HG03135 (cell line): ENCODE data around the gene DGKE.
A peak's percentile ranks its signal among the peaks of the same experiment; 100 is the strongest.

Experiments
- ATAC-seq: cut with Tn5 transposase; IDR thresholded peaks from one replicate; pipeline ENCODE4 v1.9.1; 2021; ENCODE audit warnings: mild to moderate bottlenecking, moderate library complexity; ENCODE audit not compliant: unreplicated experiment

DGKE gene

DNA sequence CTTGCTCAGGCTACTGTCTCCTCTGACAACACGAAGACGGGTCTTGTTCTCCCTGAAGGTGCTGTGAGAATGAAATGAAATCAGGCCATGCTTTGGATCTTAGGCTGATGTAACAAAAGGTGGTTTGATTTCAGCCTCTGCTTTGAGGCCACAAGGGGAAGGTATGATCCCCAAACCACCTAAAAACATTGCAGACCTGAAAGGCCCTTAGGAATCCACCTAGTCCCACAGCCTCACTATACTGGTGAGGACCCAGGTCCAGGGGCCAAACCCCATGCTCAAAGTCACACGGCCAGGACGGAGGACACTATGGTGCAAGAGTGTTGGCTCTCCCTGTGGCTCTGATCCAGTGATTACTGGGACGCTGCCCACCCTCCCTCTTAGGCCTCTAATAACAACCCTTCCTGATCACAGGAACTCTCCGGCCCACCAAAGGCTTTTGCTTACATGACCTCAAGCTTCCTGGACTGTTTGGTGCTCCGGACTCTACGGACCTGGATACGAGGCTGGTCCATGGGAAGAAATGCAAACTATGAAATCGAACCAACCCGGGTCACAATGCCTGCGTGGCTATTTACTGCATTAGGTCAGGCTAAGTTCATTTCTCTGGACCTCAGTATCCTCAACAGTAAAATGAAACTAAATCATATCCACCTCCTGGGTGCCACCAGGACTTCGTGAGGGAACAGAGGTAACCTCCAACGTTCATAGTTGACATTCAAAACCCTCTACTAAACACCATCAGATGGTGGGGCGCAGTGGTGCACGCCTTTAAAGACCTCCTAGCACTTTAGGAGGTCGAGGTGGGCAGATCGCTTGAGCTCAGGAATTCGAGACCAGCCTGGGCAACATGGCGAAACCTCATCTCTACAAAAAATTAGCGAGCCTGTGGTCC is 78.4 kb downstream of the DGKE start:
- ATAC-seq = no peak

DNA sequence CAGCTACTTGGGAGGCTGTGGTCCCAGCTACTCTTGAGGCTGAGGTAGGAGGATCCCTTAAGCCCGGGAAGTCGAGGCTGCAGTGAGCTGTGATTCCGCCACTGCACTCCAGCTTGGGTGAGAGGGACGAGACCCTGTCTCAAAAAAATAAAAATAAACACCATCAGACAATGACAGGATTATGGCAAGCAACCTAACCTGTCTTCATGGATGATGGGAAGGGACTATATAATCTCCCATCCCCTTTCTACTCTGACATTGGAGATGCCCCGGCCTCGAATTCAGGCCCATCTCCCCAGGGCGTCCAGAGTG is 79.0 kb downstream of the DGKE start:
- no peak for ATAC-seq

DNA sequence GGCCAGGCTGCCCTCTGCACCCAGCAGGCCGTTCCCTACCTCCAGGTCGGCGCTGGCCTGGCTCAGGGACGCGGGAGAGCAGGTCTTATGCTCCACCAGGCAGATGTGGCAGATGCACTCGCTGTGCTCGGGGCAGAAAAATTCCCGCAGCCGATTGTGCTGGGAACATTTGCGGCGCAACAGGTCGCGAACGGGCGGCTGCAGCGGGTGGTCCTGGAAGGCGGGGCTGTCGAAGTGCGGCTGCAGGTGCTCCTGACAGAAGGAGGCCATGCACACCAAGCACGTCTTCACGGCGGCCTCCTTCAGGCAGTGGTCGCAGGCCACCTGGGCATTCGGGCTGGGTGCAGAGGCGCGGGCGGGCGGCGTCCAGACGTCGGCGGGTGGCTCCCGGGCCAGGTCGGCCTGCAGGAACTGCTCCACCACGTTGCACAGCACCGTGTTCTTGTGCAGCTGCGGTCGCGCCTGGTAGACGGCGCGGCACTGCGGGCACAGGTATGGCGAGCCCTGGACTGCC is 79.5 kb downstream of the DGKE start:
- ATAC-seq = peak; percentile 32

DNA sequence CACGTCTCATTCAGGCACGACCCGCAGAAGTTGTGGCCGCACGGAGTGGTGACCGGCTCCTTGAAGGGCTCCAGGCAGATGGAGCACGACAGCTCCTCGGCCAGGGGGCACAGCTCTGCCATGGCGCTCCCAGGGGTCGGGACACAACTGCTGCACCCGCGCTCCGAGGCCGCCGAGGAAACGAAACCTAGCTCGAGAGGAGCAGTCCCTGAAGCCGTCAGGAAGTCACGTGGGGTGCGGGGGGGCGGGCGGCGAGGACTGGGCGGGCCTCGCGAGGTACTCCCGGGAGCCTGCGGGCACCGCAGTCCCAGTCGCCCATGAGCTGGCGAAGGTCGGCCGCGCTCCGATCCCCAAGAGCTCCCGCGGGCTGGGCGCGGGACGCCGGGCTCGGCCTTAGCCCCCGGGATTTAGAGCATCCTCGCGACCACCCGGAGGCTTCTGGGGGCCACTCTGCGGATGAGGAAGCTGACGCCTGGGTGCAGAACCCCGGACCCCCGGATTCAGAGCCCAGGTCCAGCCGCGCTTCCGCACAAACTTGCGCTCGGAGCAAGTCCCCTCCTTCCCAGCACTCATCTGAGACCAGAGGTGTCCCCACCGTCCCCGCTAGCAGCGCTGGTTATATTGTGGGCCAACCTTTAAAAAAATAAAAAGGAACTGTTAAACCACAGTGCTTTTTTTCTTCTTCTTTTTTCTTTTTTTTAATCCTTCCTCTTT is 80.1 kb downstream of the DGKE start, which contains the start of gene TRIM25:
Gene TRIM25, minus strand, starts transcription at position 183 of the 714 bp plus-strand sequence. Its CDS starts 61 bp downstream, at position 122.
- peak; percentile 80 for ATAC-seq

DNA sequence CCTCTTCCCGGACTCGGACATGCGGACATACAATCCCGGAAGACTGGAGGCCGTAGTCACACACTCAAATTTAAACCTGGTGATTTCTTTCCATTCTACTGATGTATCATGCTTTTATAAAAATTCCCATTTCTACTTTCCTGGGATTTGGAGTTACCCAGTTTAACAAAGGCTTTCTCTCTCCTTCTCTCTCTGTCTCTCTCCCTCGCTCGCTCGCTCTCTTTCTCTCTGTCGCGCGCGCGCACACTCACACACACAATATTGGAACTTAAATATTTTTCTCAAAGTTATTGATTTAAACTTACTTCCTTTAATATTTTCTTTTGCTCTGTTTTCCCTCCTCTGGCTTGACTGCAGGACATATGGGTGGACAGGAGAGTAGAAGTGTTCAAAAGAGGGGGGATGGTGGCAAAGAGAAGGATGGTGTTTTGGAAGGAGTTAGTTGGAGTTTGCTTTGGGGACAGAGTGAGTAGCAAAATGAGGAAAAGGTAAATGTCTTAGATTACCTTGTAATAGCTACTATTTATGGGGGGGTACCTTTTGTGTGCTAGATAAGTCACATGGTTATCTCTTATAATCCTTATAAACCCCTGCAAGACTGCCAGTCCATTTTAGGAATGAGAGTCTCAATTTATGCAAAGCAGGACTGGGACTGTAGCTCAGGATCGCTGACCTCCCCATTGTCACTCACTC is 80.8 kb downstream of the DGKE start:
- ATAC-seq = no peak

DNA sequence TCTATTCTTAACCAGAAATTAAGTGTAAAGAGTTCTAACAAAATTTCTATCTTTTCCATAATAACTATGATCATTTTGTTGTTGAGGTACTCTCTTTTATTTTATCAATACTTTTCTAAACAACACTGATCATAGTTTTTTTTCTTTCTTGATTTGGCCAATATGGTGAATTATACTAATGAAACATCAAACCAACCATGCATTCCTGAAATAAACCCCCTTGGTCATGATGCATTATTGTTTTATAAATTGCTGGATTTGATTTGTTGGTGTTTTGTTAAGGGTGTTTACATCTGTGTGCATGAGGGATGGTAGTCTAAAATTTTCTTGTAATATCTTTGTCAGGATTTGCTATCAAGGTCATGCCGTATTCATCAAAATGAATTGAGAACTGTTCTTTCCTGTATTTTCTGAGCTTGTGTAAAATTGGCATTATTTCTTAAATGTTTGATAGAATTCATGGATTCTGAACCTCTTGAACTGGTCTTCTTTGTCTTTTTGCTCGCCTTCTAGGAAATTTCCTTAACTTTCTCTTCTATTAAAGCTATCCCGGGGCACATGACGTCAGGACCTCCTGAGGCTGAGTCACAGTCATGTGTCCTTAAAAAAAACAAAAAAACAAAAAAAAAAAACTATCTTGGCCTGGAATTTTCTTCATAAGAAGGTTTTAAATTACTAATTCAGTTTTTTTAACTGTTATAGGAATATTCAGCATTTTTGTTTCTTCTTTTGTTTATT is 83.8 kb downstream of the DGKE start:
- ATAC-seq = no peak

DNA sequence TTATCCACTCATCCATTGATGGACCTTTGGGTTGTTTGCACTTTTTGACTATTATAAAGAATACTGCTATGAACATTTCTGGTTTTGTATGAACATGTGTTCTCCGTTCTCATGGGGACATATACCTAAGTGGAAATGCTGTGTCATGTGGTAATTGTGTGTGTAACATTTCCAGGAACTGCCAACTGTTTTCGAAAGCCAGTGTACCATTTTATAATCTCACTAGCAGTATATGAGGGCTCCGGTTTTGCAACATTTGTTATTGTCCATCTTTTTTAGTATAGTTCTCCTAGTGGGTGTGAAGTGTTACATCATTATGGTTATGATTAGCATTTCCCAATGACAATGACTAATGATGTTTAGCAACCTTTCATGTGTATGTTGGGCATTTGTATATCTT is 85.0 kb downstream of the DGKE start:
- no peak for ATAC-seq
